GM19463 (cell line): Measurements from ENCODE around the gene DNMT1.

Experiments used
- ATAC-seq: cut with Tn5 transposase; IDR thresholded peaks from one replicate; pipeline ENCODE4 v1.9.1; 2021; ENCODE audit warnings: mild to moderate bottlenecking, moderate library complexity; ENCODE audit not compliant: unreplicated experiment

DNMT1 gene

DNA sequence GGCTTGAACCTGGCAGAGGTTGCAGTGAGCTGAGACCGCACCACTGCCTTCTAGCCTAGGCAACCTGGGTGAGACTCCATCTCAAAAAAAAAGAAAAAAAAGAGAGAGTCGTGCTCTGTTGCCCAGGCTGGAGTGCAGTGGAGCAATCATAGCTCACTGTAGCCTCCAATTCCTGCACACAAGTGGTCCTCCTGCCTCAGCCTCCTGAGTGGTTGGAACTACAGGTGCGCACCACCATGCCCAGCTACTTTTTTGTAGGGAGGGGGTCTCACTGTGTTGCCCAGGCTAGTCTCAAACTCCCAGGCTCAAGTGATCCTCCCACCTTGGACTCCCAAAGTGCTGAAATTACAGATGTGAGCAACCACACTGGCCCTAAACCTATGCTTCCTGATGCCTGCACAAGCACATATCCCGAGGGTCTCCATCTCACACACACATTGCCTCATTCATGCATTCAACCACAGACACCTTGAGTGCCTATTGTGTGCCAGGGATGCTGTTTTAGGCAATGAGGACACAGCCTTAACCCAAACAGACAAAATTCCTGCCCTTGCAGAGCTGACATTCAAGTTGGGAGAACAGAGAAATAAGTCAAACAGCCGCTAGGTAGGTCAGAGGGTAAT is 94.5 kb downstream of the DNMT1 start:
- ATAC-seq = no peak

DNA sequence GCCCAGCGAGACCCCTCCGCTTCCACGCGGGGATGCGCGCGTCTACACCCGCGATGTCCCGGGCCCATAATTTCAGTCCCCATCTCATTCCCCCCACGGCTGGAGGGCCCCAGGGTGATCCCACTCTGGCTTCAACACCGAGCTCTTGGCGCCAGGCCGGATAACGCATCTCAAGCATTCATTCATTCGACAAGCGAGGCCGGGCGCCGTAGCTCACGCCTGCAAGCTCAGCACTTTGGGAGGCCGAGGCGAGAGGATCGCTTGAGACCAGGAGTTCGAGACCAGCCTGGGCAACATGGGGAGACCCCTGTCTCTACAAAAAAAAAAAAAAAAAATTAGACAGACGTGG is 98.2 kb downstream of the DNMT1 start:
- ATAC-seq = no peak

DNA sequence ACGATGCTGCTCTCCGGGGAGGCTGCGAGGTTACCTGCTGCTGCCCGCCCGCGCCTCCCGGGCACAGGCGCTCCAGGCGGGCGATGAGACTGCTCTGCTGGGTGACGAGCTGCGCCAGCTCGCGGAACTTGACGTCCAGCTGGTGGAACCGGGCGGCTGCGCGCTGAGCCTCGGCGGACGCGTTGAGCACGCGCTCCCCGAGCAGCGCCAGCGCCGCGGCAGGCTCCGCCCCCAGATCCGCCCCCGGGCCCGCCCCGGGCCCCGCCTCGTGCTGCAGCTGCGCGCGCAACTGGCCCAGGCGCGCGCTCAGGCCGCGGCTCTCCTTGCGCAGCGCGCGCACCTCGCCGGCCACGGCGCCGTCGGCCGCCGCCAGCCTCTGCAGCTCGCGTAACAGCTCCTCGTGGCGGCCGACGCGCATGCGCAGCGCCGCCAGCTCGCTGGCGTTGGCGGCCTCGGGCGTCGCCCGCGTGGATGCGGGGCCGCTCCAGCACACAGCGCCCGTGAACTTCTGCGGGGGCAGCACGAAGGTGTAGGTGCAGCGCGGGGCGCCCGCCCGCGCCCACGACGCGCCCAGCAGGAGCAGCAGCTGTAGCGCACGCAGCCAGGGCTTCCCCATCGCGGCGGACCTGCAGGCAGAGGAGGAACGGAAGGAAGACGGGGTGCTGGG is 98.7 kb downstream of the DNMT1 start:
- ATAC-seq = peak; percentile 85

DNA sequence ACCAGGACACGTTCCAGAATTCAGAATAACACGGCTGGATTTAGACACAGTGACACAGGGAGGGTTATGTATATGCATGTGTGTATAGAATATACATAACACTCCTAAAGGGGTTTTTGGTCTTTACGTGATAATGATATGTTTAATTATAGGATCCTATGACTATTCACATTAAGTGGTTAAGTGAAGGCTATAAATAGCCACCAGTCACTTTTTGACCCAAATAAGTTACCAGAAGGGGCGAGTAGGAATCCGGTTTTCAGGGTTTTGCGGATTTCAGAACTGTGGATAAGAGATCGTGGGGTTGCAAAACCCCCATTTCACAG is 99.2 kb downstream of the DNMT1 start:
- no peak for ATAC-seq

DNA sequence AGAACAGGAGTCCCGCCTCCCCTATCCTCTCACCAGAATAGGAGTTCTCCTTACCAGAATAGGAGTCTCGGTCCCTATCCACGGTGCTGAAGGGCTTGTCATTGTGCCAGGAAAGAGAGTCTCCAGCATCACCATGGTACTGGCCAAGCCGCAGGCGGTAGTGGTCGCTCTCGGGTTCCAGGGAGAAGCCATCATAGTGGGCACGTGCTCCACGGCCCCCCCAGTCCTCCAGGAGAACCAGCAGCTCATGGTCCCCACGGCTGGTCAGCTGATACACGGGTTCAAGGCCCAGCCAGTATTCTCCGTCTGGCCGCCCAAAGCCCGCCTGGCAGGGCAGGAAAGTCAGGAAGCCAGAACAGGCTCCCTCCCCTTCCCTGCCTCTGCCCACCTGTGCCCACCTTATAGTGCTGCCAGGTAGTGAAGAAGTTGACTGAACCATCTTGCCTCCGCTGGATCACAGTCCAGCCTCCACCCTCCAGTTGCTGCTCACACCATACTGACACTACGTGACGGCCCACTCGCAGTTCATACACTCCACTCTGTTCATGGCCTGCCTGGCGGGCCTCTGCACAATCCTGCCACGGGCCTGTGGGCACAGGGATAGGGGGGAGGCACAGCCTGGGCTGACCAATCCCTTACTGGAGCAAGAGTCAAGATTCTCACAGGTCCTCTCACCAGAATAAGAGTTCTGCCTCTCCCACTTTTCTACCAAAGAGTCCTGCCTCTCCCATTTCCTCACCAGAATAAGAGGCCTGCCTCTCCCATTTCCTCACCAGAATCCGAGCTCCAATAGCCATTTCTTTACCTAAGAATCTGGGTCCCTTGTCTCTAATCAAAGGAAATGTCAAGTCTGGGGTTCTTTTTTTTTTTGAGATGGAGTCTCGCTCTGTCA is 101.2 kb downstream of the DNMT1 start:
- no peak for ATAC-seq

DNA sequence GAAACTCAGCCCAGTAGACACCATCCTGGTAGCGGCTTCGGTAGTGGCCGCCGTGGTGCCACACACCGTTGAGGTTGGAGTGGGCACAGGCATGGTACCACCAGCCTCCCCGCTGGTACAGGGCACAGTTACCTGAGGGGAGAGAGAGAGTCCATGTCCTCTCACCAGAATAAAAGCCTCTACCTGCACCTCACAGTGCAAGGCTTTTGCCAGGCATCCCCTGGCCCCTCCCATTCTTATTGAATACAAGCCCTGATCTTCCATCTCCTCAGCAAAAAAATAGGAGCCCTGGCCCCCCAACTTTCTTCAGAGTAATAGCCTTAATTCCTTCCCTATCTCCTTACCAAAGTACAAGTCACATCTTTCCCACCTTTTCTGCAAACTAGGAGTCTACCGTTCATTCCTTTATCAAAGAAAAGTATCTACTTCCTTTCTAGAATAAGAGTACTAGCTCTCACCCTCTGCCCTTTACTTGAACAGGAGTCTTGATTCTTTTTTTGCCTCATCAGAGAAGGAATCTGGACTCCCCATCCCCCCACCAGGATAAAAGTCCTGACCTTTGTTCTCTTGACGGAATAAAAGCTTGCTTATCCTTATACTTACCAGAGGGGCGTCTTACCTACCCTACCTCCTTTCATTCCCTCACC is 102.0 kb downstream of the DNMT1 start:
- no peak for ATAC-seq

DNA sequence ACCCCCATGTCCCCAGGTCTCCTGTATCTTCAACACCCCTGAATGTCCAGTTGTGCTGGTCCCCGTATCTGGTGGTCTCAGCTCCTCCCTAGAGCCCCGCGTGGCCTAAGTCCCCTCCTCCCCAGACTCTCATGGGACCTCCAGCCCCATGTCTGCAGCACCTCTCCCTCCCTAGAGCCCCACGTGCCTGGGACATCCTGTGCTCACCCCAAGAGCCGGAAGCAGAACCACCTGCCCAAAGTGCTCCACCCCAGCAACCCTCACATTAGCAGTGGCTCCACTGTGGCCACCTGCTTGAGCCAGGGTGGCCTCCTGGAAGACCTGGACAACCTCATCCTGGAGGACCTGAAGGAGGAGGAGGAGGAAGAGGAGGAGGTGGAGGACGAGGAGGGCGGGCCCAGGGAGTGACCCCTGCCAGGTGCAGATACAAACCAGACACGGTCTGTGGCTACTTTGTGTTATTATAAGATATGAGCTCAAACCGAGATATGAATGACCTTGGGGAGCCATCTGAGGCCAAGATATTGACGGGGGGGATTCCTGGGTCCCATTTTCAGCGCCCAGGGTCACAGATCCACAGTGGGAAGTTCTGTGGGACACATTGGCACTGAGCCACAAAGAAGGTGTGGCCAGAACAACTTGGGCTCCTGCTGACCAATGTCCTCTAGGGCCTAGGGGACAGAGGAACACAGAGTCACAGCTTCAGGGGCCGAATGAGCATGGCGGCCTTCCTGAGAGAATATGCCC is 102.7 kb downstream of the DNMT1 start:
- no peak for ATAC-seq

DNA sequence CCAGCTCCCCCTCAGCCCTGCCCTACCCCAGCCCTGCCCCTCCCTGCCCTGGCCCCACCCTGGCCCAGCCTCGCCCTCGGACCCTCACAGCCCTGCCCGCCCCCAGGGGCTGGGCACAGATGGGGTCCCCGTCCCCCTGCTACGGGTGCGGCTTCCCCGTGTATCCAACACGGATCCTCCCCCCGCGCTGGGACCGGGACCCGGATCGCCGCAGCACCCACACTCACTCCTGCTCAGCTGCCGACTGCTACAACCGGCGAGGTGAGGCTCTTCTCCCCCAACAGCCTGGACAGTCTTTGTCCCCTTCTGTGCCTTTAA is 103.4 kb downstream of the DNMT1 start:
- no peak for ATAC-seq

DNA sequence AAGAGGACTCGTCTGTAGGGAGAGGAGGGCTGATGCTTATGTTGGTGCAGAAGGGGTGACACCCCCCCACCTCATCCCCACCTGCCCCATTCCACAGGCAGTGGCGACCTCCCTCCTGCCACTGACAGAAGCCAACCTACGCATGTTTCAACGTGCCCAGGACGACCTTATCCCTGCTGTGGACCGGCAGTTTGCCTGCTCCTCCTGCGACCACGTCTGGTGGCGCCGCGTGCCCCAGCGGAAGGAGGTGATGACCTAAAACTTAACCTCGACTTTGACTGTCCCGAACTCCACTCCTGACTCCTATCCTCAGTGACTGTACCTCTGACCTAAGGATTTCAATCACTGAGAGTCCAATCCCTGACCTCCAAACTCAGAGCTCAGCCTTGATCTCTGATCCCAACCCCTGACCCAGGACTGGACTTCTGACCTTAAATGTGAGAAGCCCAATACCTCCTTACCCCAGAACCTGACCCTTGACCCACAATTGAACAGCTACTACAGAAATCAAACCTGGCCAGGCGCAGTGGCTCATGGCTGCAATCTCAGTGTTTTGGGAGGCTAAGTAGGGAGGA is 104.9 kb downstream of the DNMT1 start:
- no peak for ATAC-seq

DNA sequence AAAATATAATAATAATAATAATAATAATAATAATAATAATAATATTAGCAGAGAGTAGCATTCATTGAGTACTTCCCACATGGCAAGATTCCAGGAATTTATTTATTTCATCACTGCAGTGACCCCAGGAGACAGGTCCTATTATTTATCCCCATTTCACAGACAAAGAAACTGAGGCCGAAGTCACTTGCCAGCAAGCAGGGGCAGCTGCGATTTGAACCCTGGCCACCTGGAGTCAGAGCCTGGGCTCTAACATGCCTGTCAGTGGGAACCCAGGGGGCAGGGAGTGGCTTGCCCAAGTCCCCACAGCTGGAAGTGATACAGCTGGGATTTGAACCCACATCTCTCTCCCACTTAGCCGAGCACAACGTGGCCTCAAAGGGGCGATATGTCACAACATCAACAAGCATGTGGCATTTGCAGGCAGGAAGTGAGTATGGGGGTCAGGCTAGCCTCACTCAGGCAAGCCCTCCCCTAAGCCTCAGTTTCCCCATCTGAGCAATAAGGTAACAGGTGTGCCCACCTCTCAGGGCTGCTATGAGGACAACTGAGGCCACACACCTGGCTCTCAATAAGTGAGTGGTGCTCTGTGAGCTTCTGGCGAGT is 105.7 kb downstream of the DNMT1 start:
- no peak for ATAC-seq

DNA sequence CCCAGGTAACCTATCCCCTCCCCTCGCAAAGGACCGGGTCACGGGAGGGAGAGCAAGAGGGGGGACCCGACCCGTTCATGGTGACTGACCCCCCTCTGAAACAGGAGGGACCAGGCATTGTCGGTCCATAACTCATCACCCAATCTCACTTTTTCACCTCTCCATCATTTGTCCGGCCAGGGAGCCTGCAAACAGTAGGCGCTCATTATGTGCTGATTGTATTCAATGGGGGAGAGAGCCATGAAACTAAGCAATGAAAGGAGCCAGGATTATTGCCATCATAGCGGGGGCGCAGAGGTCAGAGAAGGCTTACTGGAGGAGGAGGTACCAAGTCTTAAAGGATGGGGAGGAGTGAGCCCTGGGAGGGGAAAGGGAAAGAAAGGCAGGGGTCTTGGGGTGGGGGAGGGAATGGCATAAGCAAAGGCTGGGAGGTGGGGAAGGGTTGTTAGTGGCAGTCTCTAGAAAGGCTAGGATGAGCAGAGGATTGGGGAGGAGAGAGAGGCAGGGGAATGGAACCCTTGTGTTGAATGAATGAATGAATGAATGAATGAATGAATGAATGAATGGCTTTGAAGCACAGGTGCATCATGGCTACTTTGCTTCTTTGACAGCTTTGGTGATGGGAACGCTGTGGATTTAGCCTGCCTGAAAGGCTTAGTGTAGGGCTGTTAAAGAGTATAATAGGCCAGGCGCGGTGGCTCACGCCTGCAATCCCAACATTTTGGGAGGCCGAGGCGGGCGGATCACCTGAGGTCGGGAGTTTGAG is 107.3 kb downstream of the DNMT1 start:
- no peak for ATAC-seq

DNA sequence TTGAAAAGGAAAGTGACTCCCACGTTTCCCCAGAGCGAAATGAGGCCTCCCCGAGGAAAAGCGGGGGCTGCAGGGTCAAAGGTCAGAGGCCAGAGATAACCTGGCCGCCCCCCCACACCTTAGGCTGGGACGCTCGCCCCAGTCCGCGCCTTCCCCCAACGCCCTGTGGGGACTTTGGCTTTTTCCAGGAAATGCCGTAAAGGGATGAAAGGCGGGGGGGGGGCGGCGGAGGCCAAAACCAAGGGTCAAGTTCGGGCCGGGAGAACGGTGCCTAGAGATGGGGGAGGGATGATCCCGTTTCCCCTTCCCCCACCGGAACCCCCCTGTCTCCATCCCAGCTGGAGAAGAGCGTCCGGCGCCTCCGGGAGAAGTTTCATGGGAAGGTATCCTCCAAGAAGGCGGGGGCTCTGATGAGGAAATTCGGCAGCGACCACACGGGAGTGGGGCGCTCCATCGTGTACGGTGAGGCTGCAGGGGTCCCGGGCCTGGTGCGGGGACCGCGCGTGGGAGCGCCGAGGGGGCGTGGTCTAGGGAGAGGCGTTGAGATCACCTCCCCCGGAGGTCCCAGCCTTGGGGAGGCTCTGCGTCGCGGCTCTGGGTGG is 108.1 kb downstream of the DNMT1 start:
- ATAC-seq = no peak

DNA sequence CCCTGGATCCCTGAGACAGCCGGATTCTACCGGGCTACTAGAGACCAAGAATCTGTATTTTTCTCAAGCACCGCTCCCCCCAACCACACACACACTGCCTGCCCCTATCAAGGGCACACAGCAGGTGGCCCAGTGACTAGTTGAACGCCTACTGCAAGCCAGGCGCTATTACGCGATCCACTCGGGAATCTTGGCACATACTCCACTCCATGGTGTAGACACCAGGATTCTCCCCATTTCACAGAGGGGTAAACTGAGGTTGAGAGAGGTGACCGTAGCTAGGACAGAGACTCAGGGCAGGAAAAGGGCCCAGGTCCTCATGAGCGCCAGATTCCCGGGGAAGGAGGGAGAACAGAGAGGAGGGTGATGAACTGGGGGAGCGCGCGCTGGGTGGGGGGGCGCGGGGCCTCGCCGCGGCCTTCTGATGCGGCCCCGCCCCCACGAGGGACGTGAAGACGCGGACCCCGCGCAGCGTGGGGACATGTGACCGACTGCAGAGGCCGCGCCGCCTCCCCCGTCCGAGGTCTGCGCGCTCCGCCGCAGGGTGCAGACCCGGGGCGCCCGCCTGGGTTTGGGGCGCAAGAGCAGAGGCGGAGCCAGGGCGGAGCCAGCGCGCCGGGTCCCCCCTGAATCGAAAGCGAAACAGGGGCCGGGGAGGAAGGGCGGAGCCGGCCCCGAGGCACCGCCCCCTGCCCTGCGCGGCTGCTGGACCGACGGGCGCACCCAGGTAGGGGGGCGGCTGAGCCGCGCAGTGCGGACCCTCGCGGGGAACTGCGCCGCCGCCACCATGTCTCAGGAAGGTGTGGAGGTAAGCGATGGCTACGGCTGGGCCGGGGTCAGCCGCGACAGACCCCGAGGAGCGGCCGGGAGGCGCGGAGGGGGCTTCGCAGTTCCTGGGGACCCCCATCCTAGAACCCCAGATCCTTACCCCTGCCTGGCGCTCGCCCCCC is 108.8 kb downstream of the DNMT1 start, which contains the start of gene SHFL:
Gene SHFL, plus strand, starts transcription at position 677 of the 950 bp plus-strand sequence. Its CDS starts 111 bp downstream, at position 788.
- peak; percentile 89 for ATAC-seq

DNA sequence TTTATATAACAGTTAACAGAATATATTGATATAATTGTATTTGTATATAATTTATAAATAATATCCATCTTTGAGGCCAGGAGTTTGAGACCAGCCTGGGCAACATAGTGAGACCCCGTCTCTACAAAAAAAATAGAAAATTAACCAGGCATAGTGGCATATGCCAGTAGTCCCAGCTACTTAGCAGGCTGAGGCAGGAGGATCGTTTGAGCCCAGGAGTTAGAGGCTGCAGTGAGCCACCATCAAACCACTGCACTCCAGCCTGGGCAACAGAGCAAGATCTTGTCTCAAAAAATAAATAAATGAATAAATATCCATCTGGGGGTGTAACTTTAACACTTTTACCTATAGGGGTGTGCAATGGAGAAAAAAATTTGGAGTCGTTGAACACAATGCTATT is 110.0 kb downstream of the DNMT1 start:
- ATAC-seq = no peak

DNA sequence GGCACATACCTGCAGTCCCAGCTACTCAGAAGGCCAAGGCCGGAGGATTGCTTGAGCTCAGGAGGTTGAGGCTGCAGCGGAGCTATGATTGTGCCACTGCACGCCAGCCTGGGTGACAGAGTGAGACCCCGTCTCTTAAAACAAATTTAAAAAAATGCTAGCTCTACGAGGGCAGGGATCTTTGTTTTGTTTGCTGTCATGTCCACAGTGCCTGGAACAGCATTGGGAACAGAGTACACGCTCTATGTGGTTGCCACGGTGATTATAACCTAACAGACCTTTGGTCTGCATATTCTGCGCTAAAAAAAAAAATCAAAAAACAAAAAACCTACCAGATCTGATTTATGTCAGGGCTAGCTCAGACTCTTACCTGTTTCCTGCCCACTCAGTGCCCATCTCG is 110.8 kb downstream of the DNMT1 start:
- no peak for ATAC-seq
